HG03521 (cell line): ENCODE results near the gene UST.
"Not testable (repeated sequence)": the region's sequence is repeated elsewhere in the genome, so short reads cannot be mapped to it uniquely, and the experiment has no call there.

Experiments used
- ATAC-seq: cut with Tn5 transposase; IDR thresholded peaks from one replicate; pipeline ENCODE4 v1.9.1; 2021; ENCODE audit warnings: mild to moderate bottlenecking, moderate library complexity; ENCODE audit not compliant: unreplicated experiment

The UST gene

GRCh38 chr6:148890652-148891404 is 144.0 kb downstream of the UST start:
- ATAC-seq, result no peak

DNA sequence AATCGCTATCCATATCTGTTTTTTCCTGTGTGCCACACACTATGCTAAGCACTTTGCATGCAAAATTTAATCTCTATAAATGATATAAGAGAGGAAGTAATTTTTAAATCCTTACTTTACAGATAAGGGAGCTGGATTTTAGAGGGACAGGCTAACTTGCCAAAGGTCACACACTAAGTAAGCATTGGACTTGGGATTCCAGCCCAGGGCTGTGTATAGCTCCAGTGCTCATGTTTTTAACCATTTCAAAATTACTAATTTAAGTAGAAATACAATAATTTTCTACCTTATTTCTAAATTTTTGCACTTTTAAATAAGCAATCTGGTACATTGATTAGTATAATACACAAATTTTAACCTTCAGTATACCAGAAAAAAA is 144.6 kb downstream of the UST start:
- ATAC-seq, result no peak

- no peak for ATAC-seq
These were observed 145.4 kb downstream of the UST start for GRCh38 chr6:148892247-148892646.

DNA sequence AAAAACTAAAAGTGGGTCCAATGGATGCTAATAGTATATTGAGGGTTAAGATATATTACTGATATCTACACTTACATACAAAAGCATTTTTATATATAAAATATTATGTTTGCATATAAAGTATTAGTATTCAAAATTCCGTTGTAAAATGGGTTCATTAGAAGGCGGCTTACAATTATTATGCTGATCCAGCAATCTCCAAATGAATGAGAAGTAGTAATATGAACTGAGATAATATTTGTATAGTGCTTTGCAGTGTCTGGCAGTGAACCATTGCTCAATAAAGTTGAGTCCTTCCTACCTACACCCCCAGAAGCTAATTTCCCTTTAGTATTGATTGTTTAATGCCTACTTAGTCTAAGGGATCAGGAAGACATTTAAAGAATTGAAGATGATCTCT is 146.2 kb downstream of the UST start:
- no peak for ATAC-seq

DNA sequence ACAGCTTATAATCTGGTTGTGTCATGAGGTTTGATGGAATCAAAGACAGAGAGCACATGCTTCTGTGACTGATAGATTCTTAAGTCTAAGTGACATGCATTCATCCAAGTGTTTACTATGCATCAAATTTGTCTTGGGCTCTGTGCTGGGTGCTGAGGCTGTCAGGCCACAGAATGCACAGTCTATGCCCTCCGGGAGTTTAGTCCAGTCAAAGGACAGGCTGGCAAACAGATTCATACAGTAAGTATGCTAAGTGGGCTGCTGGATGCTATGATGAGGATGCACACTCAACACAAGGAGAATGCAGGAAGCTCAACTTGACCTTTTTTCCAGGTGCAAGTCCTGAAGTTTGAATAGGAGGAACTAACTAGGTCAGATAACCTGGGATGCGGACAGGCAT is 146.7 kb downstream of the UST start:
- ATAC-seq, result no peak

GRCh38 chr6:148898376-148899014 is 151.7 kb downstream of the UST start:
- no peak for ATAC-seq

- ATAC-seq, result no peak
These were observed 158.4 kb downstream of the UST start for GRCh38 chr6:148904896-148905870.

GRCh38 chr6:148905901-148906300 is 159.1 kb downstream of the UST start:
- ATAC-seq, result no peak

- no peak for ATAC-seq
These were observed 159.6 kb downstream of the UST start for GRCh38 chr6:148906386-148906785.

- ATAC-seq, result no peak
These were observed 160.7 kb downstream of the UST start for GRCh38 chr6:148907573-148907972.

GRCh38 chr6:148912252-148912651 is 165.4 kb downstream of the UST start:
- no peak for ATAC-seq

DNA sequence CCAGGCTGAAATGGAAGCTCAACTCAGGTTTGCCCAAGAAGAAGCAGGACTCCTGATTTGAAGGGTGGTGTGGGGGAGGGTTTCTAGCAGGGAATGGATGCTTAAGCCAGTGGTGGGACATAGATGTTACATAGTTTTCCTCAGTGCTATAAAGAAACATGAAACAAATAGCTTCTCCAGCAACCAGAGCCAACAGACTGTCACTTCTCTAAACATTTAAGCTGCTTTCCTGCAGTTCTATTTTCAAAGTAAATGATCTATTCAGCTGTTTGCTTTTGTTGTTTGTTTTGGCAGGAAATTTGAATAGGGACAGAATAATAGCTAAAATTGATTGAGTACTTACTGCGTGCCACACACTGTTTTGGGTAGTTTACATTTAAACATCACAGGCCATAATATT is 169.0 kb downstream of the UST start:
- ATAC-seq, result no peak

GRCh38 chr6:148916485-148916884 is 169.7 kb downstream of the UST start:
- not testable (repeated sequence) for ATAC-seq

DNA sequence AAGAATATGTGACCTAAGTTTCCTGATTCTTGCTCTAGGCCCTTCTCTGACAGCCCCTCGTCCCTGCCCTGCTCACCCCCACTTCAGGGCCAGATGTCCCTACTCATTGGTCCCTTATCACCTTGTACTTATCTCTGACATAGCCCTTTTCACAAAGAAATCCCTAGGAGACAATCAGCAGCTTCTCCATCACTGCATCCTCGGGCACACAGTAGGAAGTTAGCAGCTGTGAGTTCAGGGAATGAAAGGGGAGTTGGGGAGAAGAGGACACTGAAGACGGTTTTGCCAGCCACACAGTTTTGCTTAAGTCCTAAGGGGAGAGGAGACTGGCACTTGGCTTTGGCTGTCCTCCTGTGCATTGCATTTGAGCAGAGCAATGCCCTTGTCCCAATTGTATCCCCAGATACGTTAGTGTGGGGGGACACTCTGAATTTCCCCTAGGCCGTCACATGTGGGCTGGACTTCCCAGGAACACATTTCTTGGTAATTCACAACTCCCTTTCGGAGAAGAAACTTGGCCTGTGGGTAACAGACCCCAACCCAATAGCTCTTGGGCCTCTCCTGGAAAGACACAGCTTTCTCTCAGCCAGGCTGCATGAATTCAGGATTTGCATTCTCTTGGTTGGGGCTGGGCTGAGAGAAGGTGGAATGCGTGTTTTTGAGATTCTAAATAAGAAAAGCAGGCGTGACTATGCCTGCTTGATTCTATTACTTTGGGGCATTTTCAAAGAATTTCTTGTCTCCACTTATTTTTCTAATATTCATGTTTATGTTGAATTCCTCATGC is 177.6 kb downstream of the UST start:
- no peak for ATAC-seq

DNA sequence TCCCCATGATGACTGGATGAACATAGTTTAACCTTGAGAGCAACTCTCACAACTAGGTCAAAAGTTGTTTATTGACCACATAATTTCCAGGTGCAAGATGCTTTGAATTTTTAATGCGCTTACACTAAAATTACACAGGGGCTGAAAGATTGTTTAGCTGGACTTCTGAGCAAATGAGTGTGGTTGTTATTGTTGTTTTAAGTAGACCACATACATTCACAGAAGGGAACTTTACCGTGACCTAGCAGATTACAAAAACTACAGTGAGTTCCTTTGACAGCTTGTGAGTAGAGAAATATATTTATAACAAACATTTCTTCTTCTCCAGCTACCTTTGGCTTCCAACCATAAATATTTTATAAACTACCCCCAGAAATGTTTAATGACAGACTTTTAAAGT is 178.9 kb downstream of the UST start:
- ATAC-seq, result no peak

- ATAC-seq, result no peak
These were observed 179.6 kb downstream of the UST start for GRCh38 chr6:148926478-148926877.

DNA sequence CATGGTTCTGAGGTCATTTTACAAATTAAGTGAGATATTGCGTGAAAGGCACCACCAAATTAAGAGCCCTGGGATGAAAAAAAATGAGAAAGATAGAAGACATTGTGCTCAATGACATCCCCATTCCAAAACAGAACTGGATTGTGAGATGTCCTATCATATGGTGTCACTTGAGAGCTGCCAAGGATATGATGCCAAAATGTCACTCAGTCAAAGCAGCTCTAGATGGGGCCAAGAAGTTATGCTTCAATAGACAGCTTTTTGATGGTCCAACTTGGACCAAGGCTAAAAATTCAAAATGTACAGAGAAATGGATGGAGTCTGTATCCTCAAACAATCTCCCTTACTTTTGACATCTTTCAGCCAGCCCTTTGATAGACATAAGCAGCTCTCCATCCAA is 180.8 kb downstream of the UST start:
- ATAC-seq, result no peak

GRCh38 chr6:148928811-148929210 is 182.0 kb downstream of the UST start:
- no peak for ATAC-seq

DNA sequence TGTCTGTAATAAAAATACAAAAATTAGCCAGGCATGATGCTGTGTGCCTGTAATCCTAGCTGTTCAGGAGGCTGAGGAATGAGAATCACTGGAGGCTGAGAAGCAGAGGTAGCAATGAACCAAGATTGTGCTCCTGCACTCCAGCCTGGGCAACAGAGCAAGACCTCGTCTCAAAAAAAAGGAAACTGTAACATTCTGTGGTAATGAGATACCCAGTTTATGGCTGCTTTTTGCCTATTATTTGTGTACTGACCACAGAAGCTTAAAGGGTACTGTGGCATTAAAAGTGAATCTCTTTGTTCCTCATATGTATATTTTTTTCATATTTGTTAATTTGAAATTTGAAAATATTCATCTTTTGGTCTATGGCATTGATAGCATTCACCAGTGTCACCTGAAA is 185.4 kb downstream of the UST start:
- no peak for ATAC-seq

DNA sequence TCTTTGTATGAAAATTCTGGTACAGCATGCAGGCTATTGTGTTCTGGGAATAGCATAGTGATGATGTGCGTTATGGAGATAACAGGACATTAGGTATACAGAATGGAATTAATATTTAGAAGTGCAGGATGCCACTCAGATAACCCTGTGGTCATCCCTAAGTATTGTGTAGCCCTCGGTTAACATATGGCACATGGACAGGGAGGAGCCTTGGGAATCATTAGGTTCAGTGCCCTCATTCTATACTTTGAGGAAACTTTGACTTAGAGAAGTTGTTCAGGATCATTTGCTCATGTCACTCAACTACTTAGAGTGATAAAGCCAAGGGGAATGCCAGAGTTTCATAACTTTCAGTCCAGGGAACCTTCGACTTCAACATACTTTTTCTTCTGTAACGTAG is 185.9 kb downstream of the UST start:
- no peak for ATAC-seq

DNA sequence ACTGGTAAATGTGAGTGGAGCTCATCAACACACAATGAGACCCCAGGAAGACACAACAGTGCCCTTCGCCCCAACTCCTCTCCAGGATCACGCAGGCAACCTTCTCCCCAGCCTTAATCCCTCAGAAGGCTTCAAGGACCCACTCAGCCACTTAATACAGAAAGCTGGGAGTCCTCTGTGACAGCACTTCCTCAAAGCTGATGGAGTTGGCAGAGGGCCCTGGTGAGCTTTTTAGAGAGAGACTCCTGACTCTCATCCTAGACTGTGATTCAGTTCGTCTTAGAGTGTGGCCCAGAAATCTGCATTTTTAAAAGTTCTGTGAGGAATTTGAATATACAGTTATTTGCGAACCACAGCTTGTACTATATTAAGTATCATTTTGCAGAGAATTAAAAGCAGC is 187.7 kb downstream of the UST start:
- no peak for ATAC-seq
